Measurements from ENCODE around the gene CSNK1G3.
"Not testable (repeated sequence)": the region's sequence is repeated elsewhere in the genome, so short reads cannot be mapped to it uniquely, and the experiment has no call there.

CSNK1G3 gene

GRCh38 chr5:123561230-123561629 lies 49.3 kb downstream of the CSNK1G3 start:
- DNase-seq = no peak

GRCh38 chr5:123571927-123572326 lies 60.0 kb downstream of the CSNK1G3 start:
- no peak for DNase-seq

- DNase-seq = no peak
These were observed 66.4 kb downstream of the CSNK1G3 start for GRCh38 chr5:123578390-123578789.

DNA sequence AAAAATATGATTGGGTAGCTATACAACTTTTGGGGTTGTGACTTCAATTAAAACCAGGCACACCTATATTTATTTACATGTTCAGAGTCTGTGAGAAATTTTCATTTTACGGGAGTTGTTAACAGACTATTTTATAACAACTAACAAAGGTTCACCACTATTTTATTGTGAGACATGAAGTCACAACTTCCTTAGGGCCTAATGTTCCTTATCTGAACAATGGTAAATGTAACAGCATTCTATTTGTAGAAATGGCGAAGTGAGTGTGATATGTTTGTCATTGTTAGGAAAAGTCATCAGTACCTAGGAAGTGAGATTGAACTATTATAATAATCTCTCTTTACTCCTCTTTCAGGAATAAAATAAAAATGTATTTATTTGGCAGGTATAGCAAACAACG lies 67.4 kb downstream of the CSNK1G3 start:
- DNase-seq = no peak

GRCh38 chr5:123582550-123583285 lies 70.7 kb downstream of the CSNK1G3 start:
- no peak for DNase-seq

DNA sequence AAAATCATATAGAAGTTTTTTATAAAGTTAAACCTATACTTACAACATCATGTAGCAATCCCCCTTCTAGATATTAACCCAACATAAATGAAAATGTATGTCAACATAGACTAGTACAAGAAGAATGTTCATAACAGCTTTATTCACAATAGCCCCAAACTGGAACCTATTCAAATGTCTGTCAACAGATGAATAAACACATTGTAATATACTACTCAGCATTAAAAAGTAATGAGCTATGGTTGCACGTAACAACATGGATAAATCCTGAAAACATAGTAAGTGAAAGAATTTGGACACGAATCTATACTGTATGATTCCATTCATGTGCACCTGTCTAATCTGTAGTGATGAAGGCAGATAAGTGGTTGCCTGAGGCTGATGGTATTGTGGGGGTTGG lies 73.9 kb downstream of the CSNK1G3 start:
- no peak for DNase-seq

DNA sequence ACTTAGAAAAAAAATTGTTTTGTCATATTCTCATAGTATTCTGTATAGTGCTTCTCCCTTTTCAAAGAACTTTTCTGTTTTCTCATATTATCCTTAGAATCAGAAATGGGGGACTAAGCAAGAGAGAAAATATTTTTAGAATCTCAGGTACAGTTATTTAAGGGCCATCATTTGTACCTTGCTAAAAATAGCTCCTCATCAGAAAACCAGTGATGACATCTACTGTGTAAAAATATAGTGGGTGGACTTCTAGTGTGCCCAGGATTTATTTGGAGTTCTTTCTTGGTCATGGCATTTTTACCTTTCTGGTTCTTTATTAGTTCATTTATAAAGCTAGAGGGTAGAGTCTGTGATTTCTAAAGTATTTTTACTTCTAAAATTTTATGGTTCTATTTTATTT lies 82.5 kb downstream of the CSNK1G3 start:
- DNase-seq = no peak

- DNase-seq = no peak
These were observed 85.0 kb downstream of the CSNK1G3 start for GRCh38 chr5:123597018-123597417.

DNA sequence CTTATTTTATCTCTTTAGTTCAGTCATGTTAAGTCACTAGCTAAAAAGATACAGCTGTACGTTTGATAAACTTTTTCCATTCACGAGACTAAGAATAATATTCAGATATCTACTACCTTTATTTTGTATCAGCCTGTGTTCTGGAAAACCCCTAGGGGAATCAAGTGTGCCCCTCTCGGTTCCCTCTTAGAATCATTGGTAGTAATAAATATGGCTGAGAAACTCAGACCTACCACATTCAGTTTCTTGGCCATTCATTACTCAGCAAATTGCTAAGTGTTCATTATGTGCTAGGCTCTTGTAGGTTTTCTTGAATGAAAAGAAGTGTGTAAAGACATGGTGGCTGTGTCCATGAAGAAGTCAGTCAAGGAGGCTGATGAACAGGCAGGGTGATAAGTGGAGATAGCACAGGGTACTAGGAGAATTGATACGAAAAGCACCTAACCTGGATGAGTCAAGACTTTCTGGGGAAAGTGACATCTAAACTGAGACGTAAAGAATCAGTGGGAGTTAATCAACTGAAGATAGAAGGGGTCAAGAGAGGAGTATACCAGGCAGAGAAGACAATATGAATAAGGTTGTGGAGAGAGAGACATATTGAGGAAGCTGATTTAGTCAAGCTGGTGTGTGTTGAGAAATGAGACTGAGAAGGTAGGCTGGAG lies 86.2 kb downstream of the CSNK1G3 start:
- no peak for DNase-seq

GRCh38 chr5:123599171-123599570 lies 87.2 kb downstream of the CSNK1G3 start:
- DNase-seq = no peak

DNA sequence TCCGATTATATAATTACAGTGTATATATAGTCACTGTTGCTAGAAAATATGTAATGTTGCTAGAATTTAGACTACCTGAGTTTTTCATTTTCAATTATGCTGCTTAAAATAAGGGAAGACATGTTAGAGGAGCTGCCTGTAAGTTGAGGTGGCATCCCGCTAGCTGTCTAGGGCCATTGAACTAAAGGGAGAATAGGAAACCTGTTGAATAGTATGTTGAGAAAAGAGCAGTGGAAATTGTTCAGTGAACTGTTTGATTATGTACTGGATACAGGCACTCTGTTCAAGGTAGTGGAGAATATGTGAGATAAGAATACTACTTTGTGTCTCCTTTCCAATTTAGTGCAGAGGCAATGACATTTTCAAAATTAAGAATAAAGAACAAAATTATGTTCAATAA lies 89.6 kb downstream of the CSNK1G3 start:
- DNase-seq = no peak

DNA sequence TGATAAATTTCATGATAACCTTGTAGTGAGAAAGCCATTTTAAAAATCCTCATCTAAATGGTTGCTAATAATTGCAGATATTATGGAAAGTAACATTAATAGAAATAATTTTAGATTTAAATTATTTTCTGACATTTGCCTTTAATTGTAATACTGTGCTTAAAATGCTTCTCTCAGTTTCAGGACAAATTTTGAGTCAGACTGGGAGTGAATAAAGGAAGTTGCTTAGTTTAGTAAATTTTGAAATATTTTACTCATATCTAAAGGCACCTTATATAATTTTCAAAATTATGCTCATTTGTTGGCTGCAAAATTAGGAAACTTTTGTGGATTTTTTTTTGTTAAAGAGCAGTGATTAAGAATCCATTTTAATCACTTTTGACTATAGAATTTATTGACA lies 93.8 kb downstream of the CSNK1G3 start:
- no peak for DNase-seq

DNA sequence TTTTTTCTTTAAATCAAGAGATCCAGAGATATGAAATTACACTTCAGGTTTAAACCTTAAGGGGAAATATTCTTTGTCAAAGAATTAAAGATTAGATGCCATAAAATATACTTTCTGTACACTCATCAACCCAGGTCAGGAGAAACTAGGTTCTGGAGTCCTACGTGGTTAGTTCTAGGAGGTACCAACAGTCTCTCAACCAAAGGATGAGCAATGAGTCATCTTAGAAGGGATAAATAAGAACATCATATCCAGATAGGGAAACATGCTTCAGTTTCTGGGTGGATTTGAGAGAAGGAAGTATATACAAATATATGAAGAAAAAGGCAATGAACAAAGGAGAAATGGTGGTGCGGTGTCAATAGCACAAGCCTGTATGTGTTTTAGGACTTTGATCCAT lies 98.2 kb downstream of the CSNK1G3 start:
- no peak for DNase-seq

DNA sequence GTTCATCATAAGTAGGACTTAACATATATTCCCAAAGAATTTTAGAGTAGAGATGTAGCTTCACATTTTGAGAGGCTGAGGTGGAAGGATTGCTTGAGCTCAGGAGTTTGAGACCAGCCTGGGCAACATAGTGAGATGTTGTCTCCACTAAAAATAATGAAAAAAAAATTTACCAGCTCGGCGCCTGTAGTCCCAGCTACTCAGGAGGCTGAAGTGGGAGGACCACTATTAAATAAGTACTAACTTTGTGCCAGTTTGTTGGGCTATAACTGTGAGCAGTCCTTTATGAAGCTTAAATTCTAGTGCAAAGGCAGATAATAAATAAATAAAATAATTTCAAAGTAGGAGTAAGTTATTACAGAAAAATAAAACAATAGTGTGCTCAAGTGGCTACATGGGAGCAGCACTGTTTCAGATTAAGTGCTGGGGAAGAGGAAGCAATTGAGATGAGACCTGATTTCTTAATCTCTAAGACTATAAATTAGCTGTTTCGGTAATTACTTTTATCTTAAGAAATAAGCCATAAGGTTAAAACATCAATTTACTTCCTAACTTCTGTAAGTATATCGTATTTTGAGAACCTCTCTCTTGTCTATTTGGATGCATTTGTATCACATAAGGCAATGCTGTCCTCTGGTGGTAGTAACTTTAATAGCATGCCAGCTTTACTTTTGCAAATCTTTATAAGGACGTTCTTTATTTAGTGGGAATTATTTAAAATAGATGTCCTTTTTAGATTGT lies 98.9 kb downstream of the CSNK1G3 start:
- DNase-seq = no peak

- no peak for DNase-seq
These were observed 99.4 kb downstream of the CSNK1G3 start for GRCh38 chr5:123611406-123611709.

GRCh38 chr5:123617561-123617960 lies 105.6 kb downstream of the CSNK1G3 start:
- no peak for DNase-seq

DNA sequence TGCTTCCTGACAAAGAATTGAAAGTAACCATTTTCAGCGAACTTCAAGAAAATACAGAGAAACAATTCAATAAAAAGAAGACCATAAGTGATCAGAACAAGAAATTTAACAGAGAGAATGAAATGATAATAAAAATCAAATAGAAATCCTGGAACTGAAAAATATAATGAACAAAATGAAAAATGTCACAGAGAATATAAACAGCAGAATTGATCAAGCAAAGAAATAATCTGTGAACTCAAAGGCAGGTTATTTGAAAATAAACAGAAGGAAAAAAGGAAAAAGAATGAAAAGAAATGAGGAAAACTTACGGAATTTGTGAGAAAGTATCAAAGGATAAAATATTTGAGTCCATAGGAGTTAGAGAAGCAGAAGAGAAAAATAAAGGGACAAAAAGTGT lies 114.1 kb downstream of the CSNK1G3 start:
- no peak for DNase-seq

GRCh38 chr5:123628860-123629544 lies 117.0 kb downstream of the CSNK1G3 start:
- no peak for DNase-seq

DNA sequence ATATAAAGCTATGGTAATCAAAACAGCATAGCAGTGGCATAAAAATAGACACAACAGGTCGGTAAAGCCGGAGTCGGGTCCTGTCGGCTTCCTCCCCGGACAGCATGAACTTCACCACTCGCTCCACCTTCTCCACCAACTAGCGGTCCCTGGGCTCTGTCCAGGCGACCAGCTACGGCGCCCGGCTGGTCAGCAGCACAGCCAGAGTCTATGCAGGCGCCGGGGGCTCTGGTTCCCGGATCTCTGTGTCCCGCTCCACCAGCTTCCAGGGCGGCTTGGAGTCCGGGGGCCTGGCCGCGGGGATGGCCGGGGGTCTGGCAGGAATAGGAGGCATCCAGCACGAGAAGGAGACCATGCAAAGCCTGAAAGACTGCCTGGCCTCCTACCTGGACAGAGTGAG lies 124.0 kb downstream of the CSNK1G3 start:
- no peak for DNase-seq

GRCh38 chr5:123637028-123637427 lies 125.1 kb downstream of the CSNK1G3 start:
- DNase-seq = not testable (repeated sequence)

DNA sequence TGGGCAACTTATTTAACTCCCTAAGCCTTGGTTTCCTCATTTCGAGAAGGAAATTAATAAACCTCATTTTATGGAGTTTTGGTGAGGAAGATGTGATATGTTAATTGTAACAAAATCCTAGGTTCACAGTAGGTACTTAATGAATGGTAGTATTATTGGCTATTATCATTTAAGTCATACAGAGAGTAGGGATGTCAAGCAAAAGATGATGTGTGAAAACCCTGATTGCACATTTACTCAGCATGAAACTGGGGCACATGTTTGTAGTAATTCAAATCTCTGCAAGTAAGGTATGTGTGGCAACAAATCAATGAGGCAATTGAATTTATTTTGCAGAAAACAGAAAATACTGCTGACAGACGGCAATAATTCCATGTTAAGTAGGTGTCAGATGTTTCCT lies 127.3 kb downstream of the CSNK1G3 start:
- no peak for DNase-seq

DNA sequence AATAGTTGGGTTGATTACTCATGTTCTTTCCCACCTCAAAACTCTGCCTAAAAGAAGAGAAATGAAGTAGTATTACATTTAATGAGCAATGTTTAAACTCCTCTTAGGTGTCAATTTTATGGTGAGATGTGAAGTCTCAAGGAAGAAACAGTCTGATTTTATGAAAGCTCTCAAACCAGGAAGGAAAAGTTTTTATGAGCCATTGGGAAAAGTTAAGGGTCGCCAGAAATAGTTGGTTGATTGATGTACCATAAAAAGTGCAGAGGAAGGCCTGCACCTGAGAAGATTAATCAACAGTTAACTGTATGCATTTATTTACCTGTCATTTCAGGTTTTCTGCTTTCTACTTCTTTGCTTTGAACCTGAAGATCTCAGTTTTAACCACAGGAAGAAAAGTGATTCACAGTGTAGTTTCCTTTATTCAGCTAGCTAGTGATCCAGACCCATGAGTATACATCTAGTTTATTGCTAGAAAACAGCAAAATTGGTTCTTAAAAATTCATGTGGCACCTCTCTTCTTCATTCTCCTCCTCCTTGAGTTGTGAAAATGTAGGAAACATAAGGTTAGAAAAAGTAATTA lies 133.1 kb downstream of the CSNK1G3 start:
- no peak for DNase-seq

- DNase-seq = no peak
These were observed 135.1 kb downstream of the CSNK1G3 start for GRCh38 chr5:123647066-123647465.
